Stimulated activated CD8-positive, alpha-beta memory T cell treated with anti-CD3 and anti-CD28 coated beads, Interleukin-15, amount 100 ng/mL, for 1 hour (primary cell): ENCODE results near the gene SLAIN2.
"Not testable (repeated sequence)": the region's sequence is repeated elsewhere in the genome, so short reads cannot be mapped to it uniquely, and the experiment has no call there.

ENCODE experiments used
- DNase-seq: peaks from one replicate; pipeline ENCODE4 v3.0.0-alpha.2; 2020; ENCODE audit warnings: low read depth

The SLAIN2 gene

DNA sequence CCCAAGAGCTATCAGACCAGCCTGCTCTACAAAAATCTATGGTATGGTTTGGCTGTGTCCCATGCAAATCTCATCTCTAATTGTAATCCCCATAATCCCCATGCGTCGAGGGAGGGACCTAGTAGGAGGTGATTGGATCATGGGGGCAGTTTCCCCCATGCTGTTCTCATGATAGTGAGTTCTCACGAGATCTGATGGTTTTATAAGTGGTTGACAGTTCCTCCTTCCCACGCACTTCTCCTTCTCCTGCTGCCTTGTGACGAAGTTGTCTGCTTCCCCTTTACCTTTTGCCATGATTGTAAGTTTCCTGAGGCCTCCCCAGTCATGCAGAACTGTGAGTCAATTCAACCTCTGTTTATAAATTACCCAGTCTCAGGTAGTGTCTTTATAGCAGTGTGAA lies 99.6 kb downstream of the SLAIN2 start:
- DNase-seq = not testable (repeated sequence)

- DNase-seq = no peak
These were observed 104.4 kb downstream of the SLAIN2 start for GRCh38 chr4:48445704-48446103.

DNA sequence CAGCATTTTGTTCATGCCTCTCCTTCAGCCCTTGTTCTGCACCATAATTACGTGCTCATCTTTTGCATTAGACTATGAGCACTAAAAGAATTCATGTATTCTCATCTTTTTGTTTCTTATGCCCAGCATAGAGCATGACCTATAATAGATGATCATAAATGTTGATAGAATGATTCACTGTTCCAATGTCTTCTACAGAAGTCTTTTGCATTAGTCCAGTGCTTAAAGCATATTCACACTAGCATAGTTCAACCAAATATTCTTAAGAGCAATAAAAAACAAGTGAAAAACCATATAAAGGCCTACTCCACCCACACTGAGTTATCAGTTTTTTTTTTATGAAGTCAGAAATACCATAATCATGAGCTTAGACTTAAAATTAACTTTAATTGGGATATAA lies 105.3 kb downstream of the SLAIN2 start:
- no peak for DNase-seq

DNA sequence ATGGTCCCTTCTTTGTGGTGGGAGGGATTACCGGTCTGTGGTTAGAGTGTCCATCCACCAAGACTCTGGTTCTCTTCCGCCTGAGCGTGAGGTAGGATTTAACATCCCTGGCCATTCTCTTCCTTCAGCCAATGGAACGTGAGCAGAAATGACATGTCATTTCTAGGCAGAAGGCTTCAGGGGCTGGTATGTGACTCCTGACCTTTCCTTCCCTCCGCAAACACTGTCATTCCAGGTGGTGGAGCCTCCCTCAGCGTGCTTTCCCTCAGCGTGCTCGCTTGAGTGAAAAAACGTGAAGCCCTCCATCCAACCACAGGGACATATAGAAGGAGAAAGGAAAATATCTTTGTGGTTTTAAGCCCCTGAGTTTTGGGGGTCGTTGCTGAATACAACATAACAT lies 107.8 kb downstream of the SLAIN2 start:
- no peak for DNase-seq

- no peak for DNase-seq
These were observed 109.4 kb downstream of the SLAIN2 start for GRCh38 chr4:48450740-48451139.

- not testable (repeated sequence) for DNase-seq
These were observed 110.3 kb downstream of the SLAIN2 start for GRCh38 chr4:48451656-48452055.

- DNase-seq = no peak
These were observed 113.3 kb downstream of the SLAIN2 start for GRCh38 chr4:48454591-48454990.

GRCh38 chr4:48461000-48461399 lies 119.7 kb downstream of the SLAIN2 start:
- no peak for DNase-seq

DNA sequence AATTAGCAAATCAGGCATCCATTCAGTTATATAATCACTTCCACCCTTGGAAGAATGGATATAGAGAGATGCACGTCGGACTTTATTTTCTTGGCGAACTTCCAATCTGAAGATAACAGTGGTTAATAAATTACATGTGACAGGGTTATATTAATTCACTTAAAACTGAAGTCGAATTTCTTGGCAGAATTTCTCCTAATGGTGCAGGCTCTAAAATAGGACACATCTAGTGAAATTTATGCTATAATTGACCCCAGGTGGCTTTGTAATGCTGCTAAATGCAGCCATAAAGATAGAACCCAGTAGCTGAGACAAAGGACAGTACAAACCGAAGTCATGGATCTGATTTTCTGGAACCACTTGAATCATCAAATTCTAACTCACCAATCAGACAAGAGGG lies 121.0 kb downstream of the SLAIN2 start:
- DNase-seq = no peak

GRCh38 chr4:48467442-48467841 lies 126.1 kb downstream of the SLAIN2 start:
- DNase-seq = no peak

DNA sequence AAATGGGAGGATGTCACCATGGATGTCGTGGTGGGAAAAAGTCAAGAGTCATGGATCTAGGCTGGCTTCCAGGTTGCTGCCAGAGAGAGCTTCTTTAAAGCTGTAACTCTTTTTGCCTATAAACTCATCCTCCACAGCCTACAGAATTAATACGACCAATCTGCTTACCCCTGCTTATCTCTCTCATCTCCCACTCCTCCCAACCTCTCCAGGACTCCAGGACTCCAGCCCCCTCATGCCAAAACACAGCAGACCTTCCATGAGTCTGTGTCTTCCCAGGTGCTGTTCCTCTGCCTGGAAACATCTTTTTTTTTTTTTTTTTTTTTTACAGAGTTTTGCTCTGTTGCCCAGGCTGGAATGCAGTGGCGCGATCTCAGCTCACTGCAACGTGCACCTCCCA lies 126.6 kb downstream of the SLAIN2 start:
- DNase-seq = no peak

DNA sequence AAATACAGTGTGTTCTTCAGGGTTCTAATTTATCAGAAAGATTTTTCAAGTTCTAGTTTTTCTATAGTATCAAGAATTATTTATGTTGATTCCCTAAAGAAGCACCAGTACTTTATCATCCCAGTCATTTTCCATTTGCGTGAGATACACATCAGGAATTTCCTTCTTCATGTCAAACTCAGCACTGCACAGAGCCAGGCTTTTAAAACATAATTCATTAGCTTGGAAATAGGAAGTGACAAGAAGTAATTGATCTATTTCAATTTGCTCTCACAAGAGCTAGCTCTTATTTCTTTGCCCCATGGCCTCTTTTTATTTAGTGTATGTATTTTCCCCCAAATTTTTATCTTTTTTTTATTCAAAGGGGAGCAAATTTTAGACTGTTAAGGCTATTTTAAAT lies 128.8 kb downstream of the SLAIN2 start:
- DNase-seq = no peak

GRCh38 chr4:48470570-48470969 lies 129.2 kb downstream of the SLAIN2 start:
- DNase-seq = no peak

GRCh38 chr4:48472794-48473193 lies 131.5 kb downstream of the SLAIN2 start:
- DNase-seq = no peak

DNA sequence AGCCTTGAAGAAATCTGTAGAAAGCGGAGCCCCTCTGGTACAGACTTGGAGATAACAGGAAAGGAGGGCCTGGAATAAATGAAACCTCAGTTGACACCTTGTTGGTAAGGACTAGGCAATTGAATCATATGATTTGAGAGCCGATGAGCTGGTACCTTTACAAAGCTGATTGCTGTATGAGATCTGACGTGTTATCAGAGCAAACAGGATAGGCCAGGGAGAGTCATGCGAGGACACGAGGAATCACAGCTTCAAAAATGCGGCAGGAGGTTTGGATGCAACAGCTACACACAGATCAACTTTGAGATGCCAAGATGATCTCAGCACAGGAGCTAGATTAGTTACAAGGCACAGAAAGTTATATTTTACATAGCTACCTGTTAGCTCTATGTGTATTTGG lies 134.4 kb downstream of the SLAIN2 start:
- DNase-seq = no peak
